H7 (cell line): ENCODE measurements around the gene GPR183. TPM values are rescaled to one million over a fixed set of nuclear protein-coding genes. Genes with fewer than 3 reads are reported as not detected.
"Not testable (repeated sequence)": the region's sequence is repeated elsewhere in the genome, so short reads cannot be mapped to it uniquely, and the experiment has no call there.

ENCODE experiments used
- DNase-seq: peaks from one replicate; pipeline ENCODE4 v3.0.0; 2012
- H3K27me3 ChIP-seq: 2 replicates; pipeline ENCODE4 v1.6.0; 2011; ENCODE audit warnings: mild to moderate bottlenecking, low read length; ENCODE audit not compliant: control insufficient read depth, insufficient read depth
- H3K36me3 ChIP-seq: replicated peaks from 2 replicates; pipeline ENCODE4 v1.5.1; 2011; ENCODE audit warnings: low read length; ENCODE audit not compliant: control insufficient read depth, insufficient read depth
- H3K4me3 ChIP-seq: 2 replicates; pipeline ENCODE4 v1.5.1; 2011; ENCODE audit warnings: low read depth, mild to moderate bottlenecking, control low read depth, low read length, moderate library complexity; ENCODE audit not compliant: insufficient read depth
- total RNA-seq: library from RNA; depleted of rRNA; stranded (reverse); fragments of >200 nt; shearing (Covaris generic); gene quantifications from 2 replicates; pipeline ENCODE4 v1.2.3, GENCODE V29; 2014; rRNA removed

GPR183 gene
- total RNA-seq, 1 experiment from 2014 or later, result not detected

DNA sequence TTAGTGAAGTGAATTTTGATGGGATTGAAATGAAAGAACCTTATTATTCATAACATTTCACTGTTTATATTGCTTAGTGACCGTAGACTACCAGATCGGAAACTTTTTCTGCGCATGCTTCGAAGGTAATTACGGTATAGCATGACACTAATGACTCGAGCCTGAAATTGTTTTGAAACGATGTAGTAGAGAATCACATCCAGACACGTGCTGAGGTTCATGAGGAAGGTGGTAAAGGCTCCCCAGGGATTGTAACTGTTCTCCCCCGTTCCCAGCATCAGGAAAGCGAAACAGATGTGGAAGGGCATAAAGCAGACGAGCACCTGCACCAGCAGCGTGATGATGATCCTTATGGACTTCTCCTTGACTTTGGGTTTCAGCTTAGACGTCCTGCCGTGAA lies 52.4 kb downstream of the GPR183 start:
- H3K4me3 ChIP-seq, result no peak overlapping the region
- H3K27me3 ChIP-seq, result no peaks in the 10 kb centered on the region
- no peaks in the 10 kb centered on the region; the same call in 1 of the 2 replicates for H3K36me3 ChIP-seq
- no peak for DNase-seq

DNA sequence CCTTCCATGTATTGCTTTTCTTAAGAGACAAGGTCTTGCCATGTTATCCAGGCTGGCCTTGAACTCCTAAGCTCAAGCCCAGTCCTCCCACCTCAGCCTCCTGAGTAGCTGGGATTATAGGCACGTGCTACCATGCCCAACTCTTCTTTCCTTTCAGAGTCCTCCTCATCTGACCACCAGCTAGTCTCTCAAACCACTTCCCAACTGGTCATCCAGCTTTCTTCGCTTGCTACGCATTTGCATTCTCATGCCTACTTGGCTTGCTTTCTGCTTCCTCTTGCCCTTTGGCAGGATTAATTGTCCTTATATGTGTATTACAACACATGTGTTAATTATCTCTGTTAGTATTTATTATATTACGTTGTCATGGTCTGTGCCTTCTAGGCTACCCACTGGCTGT lies 55.3 kb downstream of the GPR183 start:
- no peaks in the 10 kb centered on the region for H3K27me3 ChIP-seq
- DNase-seq, result no peak

DNA sequence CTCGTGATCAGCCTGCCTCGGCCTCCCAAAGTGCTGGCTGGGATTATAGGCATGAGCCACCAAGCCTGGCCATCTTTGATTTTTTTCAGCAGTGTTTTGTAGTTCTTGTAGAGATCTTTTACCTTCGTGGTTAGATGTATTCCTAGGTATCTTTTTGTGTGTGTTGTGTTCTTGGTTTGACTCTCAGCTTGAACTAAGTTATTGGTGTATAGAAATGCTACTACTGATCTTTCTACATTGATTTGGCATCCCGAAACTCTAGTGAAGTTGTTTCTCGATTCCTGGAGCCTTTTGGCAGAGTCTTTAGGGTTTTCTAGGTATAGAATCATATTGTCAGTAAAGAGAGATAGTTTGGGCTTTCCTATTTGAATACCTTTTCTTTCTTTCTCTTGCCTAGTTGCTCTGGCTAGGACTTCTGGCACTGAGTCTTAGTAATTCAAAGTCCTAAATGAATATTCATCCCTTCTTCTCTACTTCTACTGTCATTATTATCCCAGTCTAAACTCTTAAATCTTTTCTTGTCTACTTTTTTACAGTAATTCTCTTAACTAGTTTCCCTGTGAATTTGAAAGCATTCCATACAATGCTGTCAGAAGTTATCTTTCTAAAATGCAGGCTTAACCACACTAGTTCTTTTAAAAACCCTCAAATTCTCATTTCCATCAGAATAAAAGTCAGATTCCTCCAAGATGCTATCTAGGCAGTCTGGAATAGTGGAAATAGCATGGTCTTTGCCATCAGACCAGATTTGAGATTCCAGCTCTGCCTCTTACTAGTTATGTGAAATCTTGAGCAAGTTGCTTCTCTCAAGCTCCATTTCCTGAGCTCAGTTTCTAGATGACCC lies 56.0 kb downstream of the GPR183 start:
- no peak overlapping the region for H3K4me3 ChIP-seq
- DNase-seq, result no peak
- no peaks in the 10 kb centered on the region; the same call in 1 of the 2 replicates for H3K36me3 ChIP-seq
- H3K27me3 ChIP-seq, result no peaks in the 10 kb centered on the region

More for the DNA sequence above, 55.3 kb downstream of the GPR183 start:
- Histone ChIP-seq H3K36me3 (no peaks in the 10 kb centered on the region), H3K4me3 (no peak overlapping the region)

DNA sequence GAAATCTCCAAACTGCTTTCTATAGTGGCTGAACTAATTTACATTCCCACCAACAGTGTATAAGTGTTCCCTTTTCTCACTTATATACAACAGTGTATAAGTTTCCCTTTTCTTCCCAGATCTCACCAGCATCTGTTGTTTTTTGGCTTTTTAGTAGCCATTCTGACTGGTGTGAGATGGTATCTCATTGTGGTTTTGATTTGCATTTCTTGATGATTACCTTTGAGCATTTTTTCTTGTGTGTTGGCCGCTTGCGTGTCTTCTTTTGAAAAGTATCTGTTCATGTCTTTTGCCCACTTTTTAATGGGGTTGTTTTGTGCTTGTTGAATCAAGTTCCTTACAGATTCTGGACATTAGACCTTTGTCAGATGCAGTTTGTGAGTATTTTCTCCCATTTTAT lies 57.6 kb downstream of the GPR183 start:
- not testable (repeated sequence) for H3K36me3 ChIP-seq, DNase-seq, H3K4me3 ChIP-seq, H3K27me3 ChIP-seq

- H3K4me3 ChIP-seq, DNase-seq, H3K27me3 ChIP-seq, H3K36me3 ChIP-seq: not testable (repeated sequence)
Measured at GRCh38 chr13:99249178-99249577, 58.0 kb downstream of the GPR183 start.

GRCh38 chr13:99246100-99246499 lies 61.1 kb downstream of the GPR183 start:
- Histone ChIP-seq H3K36me3 (no peaks in the 10 kb centered on the region; the same call in none of the 2 replicates), H3K4me3 (no peak overlapping the region), H3K27me3 (no peaks in the 10 kb centered on the region)
- DNase-seq, result no peak

Other genes starting within 250 kb of the GPR183 start
- 56.9 and 67.4 TPM in 2 replicates for gene UBAC2, start 106.5 kb downstream of the GPR183 start, total RNA-seq
- gene GPR18, start 49.0 kb downstream of the GPR183 start, total RNA-seq, result 0.10 TPM in 1 of 2 replicates, not detected in the other
- 75.3 and 88.8 TPM in 2 replicates for gene TM9SF2, start 194.1 kb upstream of the GPR183 start, total RNA-seq